Amygdala (tissue), 56 donors: Measurements from ENCODE around the gene NOXA1.
"Not testable (repeated sequence)": the region's sequence is repeated elsewhere in the genome, so short reads cannot be mapped to it uniquely, and the experiment has no call there.

Experiments used
- DNase-seq, 56 donors: peaks; one replicate each; lab custom pipeline; 2025; lab: John Stamatoyannopoulos, UW

NOXA1 gene

DNA sequence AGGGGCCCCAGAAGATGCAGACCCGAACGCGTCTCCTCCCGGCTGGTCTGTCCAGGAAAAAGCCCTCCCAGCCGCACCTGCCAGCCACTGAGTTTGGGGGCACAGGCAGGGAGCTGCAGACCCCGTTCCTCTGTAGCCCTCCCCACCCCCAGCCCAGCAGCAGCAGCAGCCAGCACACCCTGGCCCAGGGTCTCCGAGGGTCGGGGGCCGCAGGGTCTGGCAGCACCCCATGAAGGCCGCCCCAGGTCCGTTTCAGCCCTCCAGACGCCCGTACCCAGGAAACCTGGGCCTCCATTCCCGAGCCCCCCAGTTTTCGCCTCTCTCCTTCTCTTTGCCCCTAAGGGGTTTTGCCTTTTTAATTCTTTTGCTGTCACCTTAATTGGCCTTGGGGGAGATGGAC lies 19.9 kb upstream of the NOXA1 start:
- DNase-seq, result no peak

DNA sequence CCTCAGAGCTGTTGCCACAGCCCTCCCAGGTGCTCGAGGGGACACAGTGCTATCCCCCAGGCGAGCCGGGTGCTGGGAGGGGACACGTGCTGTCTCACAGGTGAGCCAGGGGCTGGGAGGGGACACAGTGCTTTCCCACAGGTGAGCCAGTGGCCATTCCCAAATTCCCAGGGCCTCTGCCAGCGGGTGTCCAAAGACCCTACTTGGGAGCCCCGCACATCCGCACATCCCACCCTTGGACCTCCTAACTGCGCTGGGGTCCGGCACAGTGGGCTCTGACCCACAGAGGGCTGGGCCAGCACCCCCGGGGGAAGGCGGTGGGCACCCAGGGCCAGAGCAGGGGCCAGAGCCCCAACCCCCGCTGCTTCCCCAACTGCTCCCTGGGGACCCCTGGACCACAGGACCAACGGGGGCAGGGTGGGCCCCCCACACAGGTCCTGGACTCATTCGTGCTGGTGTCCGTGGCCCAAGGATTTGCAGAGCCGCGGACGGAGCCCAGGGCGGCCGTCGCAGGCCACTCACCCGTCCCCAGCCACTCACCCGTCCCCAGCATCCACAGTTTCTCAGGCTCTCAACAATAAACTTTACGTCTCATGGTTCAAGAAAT lies 18.1 kb upstream of the NOXA1 start:
- no peak for DNase-seq

- no peak for DNase-seq
Observed at GRCh38 chr9:137405677-137406081, 17.5 kb upstream of the NOXA1 start.

DNA sequence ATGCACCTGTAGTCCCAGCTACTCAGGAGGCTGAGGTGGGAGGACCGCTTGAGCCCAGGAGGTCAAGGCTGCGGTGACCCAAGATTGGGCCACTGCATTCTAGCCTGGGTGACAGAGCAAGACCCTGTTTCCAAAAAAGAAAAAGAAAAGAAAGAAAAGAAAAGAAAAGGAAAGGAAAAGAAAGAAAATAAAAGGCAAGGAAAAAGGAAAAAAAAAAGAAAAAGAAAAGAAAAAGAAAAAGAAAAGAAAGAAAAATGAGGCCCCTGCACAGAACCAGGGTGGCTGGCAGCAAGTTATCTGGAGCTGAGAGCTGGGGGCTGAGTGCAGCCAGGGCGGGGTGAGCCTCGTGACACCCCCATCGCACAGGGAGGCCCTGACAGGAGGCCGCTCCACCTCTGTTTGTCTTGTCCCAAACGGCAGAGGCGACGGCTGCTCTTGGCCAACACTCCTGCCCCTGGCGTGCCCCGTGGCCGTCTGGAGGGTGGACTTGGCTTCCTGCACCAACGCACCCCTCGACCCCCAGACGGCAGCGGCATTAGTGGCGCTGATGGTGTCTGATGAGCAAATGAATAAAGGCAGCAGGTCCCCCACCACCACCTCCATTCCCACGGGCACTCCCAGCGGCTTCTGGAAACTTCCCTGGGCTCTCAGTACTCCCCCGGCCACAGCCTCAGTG lies 17.0 kb upstream of the NOXA1 start:
- DNase-seq, result peak in 1 of 56 donors; percentile 39

DNA sequence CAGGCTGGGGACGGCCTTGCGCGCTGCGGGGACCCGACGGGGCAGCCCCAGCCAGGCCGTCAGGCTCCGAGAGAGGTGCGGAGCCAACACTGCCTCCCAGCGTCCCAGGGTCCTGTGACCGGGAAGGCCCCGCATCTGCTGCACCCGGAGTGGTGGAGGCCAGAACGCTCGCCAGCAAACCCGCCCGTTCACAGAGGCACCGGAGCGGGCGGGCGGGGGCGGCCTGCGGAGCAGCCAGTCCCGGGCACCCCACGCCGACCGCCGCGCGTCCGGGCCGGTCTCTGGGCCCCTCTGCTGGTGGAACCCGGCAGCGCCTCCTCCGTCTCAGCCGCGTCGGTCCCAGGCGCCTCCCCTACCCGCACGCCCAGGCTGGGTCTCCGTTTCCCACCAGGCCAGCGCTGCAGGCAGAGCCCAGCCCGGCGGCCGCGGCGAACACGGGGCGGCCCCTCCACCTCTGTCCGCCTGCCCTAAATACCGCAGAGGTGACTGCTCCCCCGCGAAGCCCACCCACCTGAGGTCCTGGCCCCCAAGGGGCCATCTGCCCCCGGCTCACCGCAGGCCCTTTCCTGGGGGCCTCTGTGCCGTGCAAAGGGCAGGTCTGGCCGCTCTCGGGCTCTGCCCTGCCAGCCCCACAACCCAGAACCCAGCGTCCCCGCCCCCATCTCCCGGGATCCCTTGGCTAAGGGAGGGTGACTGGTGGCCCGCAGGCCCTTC lies 16.2 kb upstream of the NOXA1 start:
- DNase-seq, result peak in 38 of 56 donors; percentile 16 to 77 (median 40)

GRCh38 chr9:137407590-137408300 lies 15.4 kb upstream of the NOXA1 start:
- peak in 10 of 56 donors; percentile 16 to 55 (median 38) for DNase-seq

DNA sequence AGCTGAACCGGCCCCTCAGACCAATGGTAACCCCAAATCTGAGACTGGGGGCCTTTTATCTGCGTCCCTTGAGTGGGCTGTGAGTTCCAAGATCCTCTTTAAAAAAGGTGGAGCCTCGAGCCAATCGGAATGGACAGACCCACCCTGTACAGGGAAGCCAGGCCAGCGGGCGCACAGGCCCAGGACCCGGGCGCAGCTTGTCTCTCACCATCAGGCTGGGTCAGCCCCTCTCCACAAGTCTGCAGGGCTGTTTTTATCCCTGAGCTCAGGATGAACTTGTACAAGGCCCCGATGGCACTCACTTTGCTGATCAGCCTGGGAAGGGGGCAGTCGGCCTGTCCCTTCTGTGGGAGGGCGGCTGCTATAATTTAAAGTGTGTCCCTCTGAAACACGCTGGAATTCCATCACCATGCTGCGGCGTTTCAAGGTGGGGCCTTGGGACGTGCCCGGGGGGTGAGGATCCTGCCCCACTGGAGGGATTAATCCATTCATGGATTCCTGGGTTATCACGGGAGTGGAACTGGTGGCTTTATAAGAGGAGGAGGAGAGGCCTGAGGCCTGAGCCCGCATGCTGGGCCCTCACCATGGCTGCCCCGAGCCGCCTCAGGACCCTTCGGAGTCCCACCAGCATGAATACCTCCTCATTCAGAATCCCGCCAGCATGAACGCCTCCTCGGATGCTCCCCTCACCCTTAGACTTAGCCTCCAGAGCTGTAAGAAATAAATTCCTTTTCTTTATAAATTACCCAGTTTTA lies 14.4 kb upstream of the NOXA1 start:
- DNase-seq, result no peak

DNA sequence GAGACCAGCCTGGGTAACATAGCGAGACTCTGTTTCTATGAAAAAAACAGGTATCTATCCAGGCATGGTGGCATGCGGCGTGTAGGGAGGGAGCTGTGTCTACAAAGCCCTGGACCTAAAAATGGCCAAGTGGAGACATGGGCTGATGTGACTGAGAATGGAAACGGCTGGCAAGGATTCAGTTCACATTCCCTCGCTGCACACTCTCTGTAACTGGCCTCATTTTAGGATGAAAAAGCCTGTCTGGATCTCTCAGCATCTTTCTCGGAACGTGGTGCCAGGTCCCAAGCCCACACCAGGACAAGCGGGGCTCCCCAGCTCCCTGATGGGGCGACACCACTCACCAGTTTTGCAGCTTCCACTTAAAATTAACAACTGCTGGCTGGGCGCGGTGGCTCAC lies 13.7 kb upstream of the NOXA1 start:
- no peak for DNase-seq

DNA sequence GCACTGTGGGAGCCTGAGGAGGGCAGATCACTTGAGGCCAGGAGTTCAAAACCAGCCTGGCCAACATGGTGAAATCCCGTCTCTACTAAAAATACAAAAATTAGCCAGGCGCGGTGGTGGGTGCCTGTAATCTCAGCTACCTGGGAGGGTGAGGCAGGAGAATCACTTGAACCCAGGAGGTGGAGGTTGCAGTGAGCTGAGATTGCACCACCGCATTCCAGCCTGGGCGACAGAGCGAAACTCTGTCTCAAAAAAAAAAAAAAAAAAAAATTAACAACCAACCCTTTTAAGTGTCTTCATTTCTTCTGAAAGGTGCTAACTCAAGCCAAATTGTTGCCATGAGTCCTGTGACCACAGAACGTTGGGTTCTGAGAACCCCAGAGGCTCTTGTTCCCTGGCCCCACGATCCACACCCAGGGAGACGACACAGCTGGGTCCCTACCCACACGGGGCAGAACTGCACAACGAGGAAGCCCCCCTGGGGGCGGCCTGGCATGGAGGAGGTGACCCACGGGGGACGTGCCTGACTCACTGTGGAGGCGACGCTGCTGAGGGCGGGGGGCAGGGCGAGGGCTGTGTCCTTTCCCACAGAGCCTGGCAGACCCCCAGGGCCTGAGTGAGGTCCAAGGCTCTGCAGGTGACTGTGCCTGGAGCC lies 12.8 kb upstream of the NOXA1 start:
- DNase-seq, result not testable (repeated sequence)

DNA sequence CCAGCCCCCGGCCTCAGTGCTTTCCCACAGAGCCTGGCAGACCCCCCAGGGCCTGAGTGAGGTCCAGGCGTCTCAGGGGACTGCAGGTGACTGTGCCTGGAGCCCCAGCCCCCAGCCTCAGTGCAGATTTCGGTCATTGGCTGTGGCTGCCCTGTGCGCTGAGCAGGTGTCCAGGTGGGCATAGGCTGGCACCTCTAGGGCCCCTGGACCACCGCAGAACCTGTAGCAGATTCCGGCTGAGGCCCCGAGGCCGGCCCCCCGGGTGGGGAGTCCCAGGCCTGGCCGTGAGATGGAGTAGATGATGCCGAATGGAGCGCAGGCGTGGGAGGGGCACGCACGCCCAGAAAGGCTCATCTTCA lies 12.3 kb upstream of the NOXA1 start:
- no peak for DNase-seq

DNA sequence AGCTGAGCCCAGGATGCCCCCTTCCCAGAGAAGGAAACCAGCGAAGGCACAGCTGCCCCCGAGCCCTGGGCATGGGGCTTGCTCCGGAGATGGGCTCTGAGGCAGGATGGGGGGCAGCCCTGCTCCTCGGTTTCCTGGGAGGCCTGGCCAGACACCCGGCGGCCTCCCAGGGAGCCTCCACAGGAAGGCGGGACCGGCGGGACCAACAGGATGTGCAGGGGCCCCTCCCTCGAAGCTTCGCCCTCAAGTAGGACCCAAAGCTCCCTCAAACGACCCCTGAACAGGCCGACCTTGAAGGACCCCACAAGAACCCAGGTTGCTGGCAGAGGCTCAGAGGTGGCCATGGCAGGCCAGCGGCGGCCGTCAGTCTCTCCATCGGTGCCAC lies 11.9 kb upstream of the NOXA1 start:
- DNase-seq, result no peak

DNA sequence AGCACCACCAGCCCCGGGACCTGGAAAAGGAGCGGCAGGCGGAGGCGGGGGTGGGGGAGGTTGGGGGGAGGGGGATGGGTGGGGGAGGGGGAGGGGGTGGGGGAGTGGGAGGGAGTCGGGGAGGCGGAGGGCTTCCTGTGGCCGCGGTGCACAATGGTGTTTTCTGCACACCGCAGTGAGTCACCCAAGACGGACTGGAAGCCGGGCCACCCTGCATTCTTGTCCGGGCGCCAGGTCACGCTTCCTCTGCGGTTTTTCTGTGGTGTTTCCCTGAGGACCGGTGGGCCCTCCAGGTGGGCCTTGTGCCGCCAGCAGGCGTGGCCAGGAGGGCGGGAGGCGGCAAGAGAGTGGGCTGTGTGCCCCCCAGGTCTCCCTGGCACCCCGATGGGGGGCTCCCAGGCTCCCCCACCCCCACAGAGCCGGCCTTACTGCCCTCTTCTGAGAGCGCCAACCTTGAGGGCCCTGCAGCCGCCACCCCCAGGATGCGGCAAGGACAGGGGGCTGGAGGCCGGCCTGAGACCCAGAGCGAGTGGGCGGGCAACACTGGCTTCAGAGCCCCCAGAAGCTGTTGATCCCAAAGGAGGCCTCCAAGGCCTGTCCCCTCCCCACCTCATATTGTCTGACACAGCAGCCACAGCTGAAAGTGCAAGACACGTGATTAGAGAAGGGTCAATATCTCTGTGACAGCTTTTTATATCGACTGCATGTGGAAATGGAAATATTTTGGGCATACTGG lies 11.4 kb upstream of the NOXA1 start:
- DNase-seq, result peak in 1 of 56 donors; percentile 23

GRCh38 chr9:137412431-137412830 lies 10.8 kb upstream of the NOXA1 start:
- DNase-seq, result no peak

DNA sequence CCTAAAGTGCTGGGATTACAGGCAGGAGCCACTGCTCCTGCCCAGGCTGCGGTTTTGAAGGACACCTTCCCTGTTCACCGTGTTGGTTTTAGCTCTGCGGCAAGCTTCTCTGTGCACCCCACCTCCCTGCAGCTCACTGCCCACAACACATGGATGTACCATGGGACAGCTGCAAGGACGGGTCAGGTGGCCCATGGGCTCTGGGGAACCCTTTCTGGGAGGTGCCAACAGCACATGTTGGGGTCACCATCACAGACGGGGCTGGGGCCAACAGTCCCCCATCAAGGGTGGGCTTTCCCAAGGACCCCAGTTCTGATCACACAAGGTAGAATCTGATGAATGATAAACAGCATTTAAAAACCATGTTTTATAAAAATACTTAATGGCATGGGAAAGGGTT lies 7.7 kb upstream of the NOXA1 start:
- no peak for DNase-seq

DNA sequence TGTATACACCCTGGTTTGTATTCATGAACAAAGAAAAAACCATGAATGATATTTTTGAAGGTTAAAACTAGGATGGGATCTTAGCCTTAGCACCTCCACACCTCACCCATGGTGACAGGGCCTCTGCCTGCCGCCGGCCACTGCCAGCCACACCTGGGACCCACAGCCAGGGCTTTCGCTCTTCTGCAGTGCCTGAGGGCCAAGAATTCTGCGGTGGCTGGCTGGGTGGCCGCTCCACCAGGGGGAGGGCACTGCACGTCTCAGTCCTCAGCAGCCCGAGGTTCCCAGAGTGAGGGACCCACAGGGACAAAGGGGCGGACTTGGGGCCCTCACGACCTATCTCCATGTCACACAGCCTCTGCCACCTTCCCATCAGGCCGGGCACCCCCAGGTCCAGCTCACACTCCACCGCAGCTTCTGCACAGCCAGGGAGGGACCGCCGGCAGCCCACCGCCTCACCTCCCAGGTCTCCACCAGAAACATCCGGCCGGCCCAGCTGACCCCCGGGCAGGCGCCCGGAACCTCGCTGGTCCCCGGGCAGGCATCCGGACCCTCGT lies 7.1 kb upstream of the NOXA1 start:
- no peak for DNase-seq

DNA sequence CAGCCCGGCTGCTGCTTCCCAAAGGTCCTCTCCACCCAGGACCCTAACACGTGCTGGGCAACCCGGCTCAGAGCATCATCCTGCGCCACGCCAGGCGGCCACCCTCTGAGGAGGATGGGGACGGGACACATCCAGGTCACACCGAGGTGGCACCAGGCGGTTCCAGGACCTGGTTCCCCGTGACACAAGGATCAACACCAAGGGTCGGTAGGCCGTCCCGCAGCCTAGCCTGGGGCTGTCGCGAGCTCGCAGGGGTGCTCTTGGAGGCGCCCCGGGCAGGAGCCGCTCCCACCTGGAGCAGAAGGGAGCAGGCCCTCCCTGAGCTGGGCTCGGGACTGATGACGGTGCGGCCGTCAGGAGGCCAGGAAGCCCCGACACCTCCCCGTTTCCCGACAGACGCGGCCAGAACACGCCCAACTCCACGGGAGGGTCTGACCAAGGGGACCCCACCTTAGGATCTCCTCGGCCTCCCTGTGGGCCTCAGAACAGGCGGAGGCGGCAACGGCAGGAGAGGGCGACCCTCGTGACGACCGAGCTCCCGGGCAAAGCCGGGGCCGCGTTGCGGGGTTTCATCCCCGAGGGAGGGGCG lies 6.5 kb upstream of the NOXA1 start:
- DNase-seq, result no peak

- peak in 2 of 56 donors; percentile 16 to 20 for DNase-seq
Observed at GRCh38 chr9:137417161-137418021, 5.8 kb upstream of the NOXA1 start.
